Stomach (tissue), 9 donors: Measurements from ENCODE around the gene ASAP2. TPM values are rescaled to one million over a fixed set of nuclear protein-coding genes. Genes with fewer than 3 reads are reported as not detected.

Experiments
- DNase-seq, 2 donors: peaks; one replicate each; pipeline versions ENCODE4 v3.0.0 to v3.0.0-alpha.2; 2013 to 2019
- H3K27ac ChIP-seq, 5 donors: fragments of 200-600 bp in 4 of 5; sonication (generic) in 4 of 5; one replicate each; pipeline ENCODE4 v1.5.1; 2013 to 2019; ENCODE audit warnings: mild to moderate bottlenecking in 1 of 5, moderate library complexity in 1 of 5
- H3K27me3 ChIP-seq, 3 donors: fragments of 200-600 bp; sonication (generic); one replicate each; pipeline ENCODE4 v1.5.1; 2017 to 2019; ENCODE audit warnings: mixed run types in 1 of 3
- H3K36me3 ChIP-seq, 4 donors: fragments of 200-600 bp; sonication (generic); 1 replicate in 3 of 4; 2 replicates in 1 of 4; pipeline ENCODE4 v1.5.1; 2016 to 2019
- H3K4me1 ChIP-seq, 4 donors: fragments of 200-600 bp; sonication (generic); one replicate each; pipeline ENCODE4 v1.5.1; 2016 to 2019
- H3K4me3 ChIP-seq, 4 donors: fragments of 200-600 bp; sonication (generic) in 3 of 4; one replicate each; pipeline ENCODE4 v1.5.1; 2016 to 2019; ENCODE audit warnings: mild to moderate bottlenecking in 1 of 4
- H3K9me3 ChIP-seq, 4 donors: fragments of 200-600 bp; sonication (generic); one replicate each; pipeline ENCODE4 v1.5.1; 2016 to 2019
- CTCF ChIP-seq, 7 experiments: fragments of 450-650 bp in 4 of 7; fragments of 200-600 bp in 3 of 7; sonication (generic) in 3 of 7; IDR thresholded peaks; one replicate each; pipeline ENCODE4 v1.5.1; 2016 to 2019; ENCODE audit warnings: antibody characterized with exemption in 7 of 7, control low read depth in 2 of 7, mild to moderate bottlenecking in 1 of 7
- EP300 ChIP-seq: sonication (generic); formaldehyde crosslinking; IDR thresholded peaks from one replicate; pipeline ENCODE4 v1.6.1; 2017; ENCODE audit warnings: antibody characterized with exemption
- POLR2A ChIP-seq, 4 donors: fragments of 450-650 bp; IDR thresholded peaks; one replicate each; pipeline ENCODE4 v1.6.1; 2016; ENCODE audit warnings: antibody characterized with exemption in 4 of 4, control low read depth in 2 of 4, mild to moderate bottlenecking in 1 of 4, moderate library complexity in 1 of 4
- POLR2AphosphoS5 ChIP-seq, 3 donors: sonication (generic); formaldehyde crosslinking; IDR thresholded peaks; one replicate each; pipeline ENCODE4 v1.6.1; 2016; ENCODE audit warnings: antibody characterized with exemption in 3 of 3
- WGBS, 5 donors: extraction: QIAGEN DNeasy Blood & Tissue Kit in 3 of 5; methylation state at CpG; one replicate each; pipeline versions ENCODE4 v1.1.5 to v1.1.7; 2013 to 2018; 5-methylcytosine and 5-hydroxymethylcytosine counted together
- intact Hi-C: fragments of 100-400 bp; cut with DNase I; formaldehyde crosslinking; loops from one replicate; pipeline ENCODE4 v1.15.1; 2023; ENCODE audit warnings: low total_unique reads
- polyA plus RNA-seq, 3 donors: library from polyadenylated mRNA; stranded (reverse); fragments of 200-250 nt; gene quantifications; one replicate each; pipeline ENCODE4 v1.2.3, GENCODE V29; 2013
- total RNA-seq, 5 donors: library from RNA; depleted of rRNA; stranded (reverse); fragments of >200 nt; gene quantifications; one replicate each; pipeline versions ENCODE4 v1.1.0 to v1.2.3, GENCODE V29; 2014 to 2016
- donor health status: healthy with polysubstance abuse.
- donor health status: Bipolar disorder and iron deficiency.
- donor health status: healthy.

The ASAP2 gene
- total and polyA plus RNA-seq, 8 donors, result 9.7 to 55.4 (median 33.7) TPM

- Histone ChIP-seq H3K4me3 (no peak overlapping the region), H3K27ac (no peak overlapping the region), H3K36me3 (peaks cover 41 to 99% (median 84%) of the 10 kb centered on the region in 4 donors), H3K27me3 (no peaks in the 10 kb centered on the region), H3K4me1 (no peaks in the 10 kb centered on the region), H3K9me3 (no peaks in the 10 kb centered on the region)
- intact Hi-C loops, result no loop called here
- DNase-seq, result no peak
- WGBS, 5 donors, result 88 to 92% (median 92%) methylated on average over 12 of the region's 12 CpGs
- no peak for TF ChIP-seq POLR2AphosphoS5 (IDR thresholded peaks at IDR 0.05)
- TF ChIP-seq POLR2A (IDR thresholded peaks at IDR 0.05), result no peak
- TF ChIP-seq CTCF (IDR thresholded peaks at IDR 0.05), result no peak
- TF ChIP-seq EP300, result no peak
Observed at GRCh38 chr2:9354318-9354717, 147.7 kb downstream of the ASAP2 start.

- WGBS, 5 donors, result 89 to 94% (median 91%) methylated on average over 3 of the region's 3 CpGs
- DNase-seq, result no peak
- no peak overlapping the region for H3K27ac ChIP-seq
- no peak overlapping the region for H3K4me3 ChIP-seq
- intact Hi-C loops, result no loop called here
- TF ChIP-seq POLR2AphosphoS5 (IDR thresholded peaks at IDR 0.05) (no peak), CTCF (IDR thresholded peaks at IDR 0.05) (no peak), POLR2A (IDR thresholded peaks at IDR 0.05) (no peak), EP300 (no peak)
- no peaks in the 10 kb centered on the region for H3K27me3 ChIP-seq
- H3K9me3 ChIP-seq, result no peaks in the 10 kb centered on the region
- H3K4me1 ChIP-seq, result no peaks in the 10 kb centered on the region
- H3K36me3 ChIP-seq, result peaks cover 39 to 100% (median 93%) of the 10 kb centered on the region in 4 donors
Observed at GRCh38 chr2:9355270-9355669, 148.7 kb downstream of the ASAP2 start.

- Histone ChIP-seq H3K4me1 (no peaks in the 10 kb centered on the region), H3K9me3 (no peaks in the 10 kb centered on the region), H3K27me3 (no peaks in the 10 kb centered on the region), H3K27ac (no peak overlapping the region), H3K36me3 (peaks cover 35 to 97% (median 93%) of the 10 kb centered on the region in 4 donors), H3K4me3 (no peak overlapping the region)
- TF ChIP-seq CTCF (IDR thresholded peaks at IDR 0.05) (no peak), POLR2AphosphoS5 (IDR thresholded peaks at IDR 0.05) (no peak), EP300 (no peak), POLR2A (IDR thresholded peaks at IDR 0.05) (no peak)
- DNase-seq, result no peak
- 78 to 85% (median 79%) methylated on average over 4 of the region's 4 CpGs for WGBS, 5 donors
- intact Hi-C loops, result no loop called here
Observed at GRCh38 chr2:9355716-9356115, 149.1 kb downstream of the ASAP2 start.

- Histone ChIP-seq H3K36me3 (peaks cover 29 to 97% (median 92%) of the 10 kb centered on the region in 4 donors), H3K9me3 (no peaks in the 10 kb centered on the region), H3K27ac (no peak overlapping the region), H3K27me3 (no peaks in the 10 kb centered on the region), H3K4me3 (no peak overlapping the region), H3K4me1 (no peaks in the 10 kb centered on the region)
- TF ChIP-seq EP300 (no peak), CTCF (IDR thresholded peaks at IDR 0.05) (no peak), POLR2AphosphoS5 (IDR thresholded peaks at IDR 0.05) (no peak), POLR2A (IDR thresholded peaks at IDR 0.05) (no peak)
- WGBS, 5 donors, result 81 to 88% (median 87%) methylated on average over 11 of the region's 11 CpGs
- DNase-seq, result no peak
- intact Hi-C loops, result no loop called here
Observed at GRCh38 chr2:9356261-9356660, 149.6 kb downstream of the ASAP2 start.
